Measurements from ENCODE around the gene GGACT. TPM values are rescaled to one million over a fixed set of nuclear protein-coding genes. Genes with fewer than 3 reads are reported as not detected.

GGACT gene
- total and polyA plus RNA-seq, 2 donors, result 3.2 to 3.5 TPM

GRCh38 chr13:100559886-100560285 is 28.7 kb downstream of the GGACT start:
- no peak for DNase-seq (ENCODE audit: extremely low spot score)
- H3K27ac ChIP-seq (ENCODE audit: low read depth), result no peak overlapping the region
- no peaks in the 10 kb centered on the region for H3K4me1 ChIP-seq (ENCODE audit: insufficient read depth)
- H3K4me3 ChIP-seq (ENCODE audit: low read depth, low read length), result no peak overlapping the region
- WGBS, result 91% methylated on average over 8 of the region's 8 CpGs
- H3K36me3 ChIP-seq (ENCODE audit: insufficient read depth), result no peaks in the 10 kb centered on the region

- H3K36me3 ChIP-seq (ENCODE audit: insufficient read depth), result no peaks in the 10 kb centered on the region
- 93% methylated on average over 11 of the region's 11 CpGs for WGBS
- no peak for DNase-seq (ENCODE audit: extremely low spot score)
- no peak overlapping the region for H3K27ac ChIP-seq (ENCODE audit: low read depth)
- no peaks in the 10 kb centered on the region for H3K4me1 ChIP-seq (ENCODE audit: insufficient read depth)
- no peak overlapping the region for H3K4me3 ChIP-seq (ENCODE audit: low read depth, low read length)
Measured at GRCh38 chr13:100552755-100553154, 35.8 kb downstream of the GGACT start.

GRCh38 chr13:100549316-100549715 is 39.3 kb downstream of the GGACT start:
- no peak overlapping the region for H3K27ac ChIP-seq (ENCODE audit: low read depth)
- no peak for DNase-seq (ENCODE audit: extremely low spot score)
- no peak overlapping the region for H3K4me3 ChIP-seq (ENCODE audit: low read depth, low read length)
- 96% methylated on average over 9 of the region's 9 CpGs for WGBS
- no peaks in the 10 kb centered on the region for H3K36me3 ChIP-seq (ENCODE audit: insufficient read depth)
- no peaks in the 10 kb centered on the region for H3K4me1 ChIP-seq (ENCODE audit: insufficient read depth)

- WGBS, result 40% methylated on average over 9 of the region's 9 CpGs
- no peak for DNase-seq (ENCODE audit: extremely low spot score)
- H3K4me1 ChIP-seq (ENCODE audit: insufficient read depth), result no peaks in the 10 kb centered on the region
- H3K4me3 ChIP-seq (ENCODE audit: low read depth, low read length), result no peak overlapping the region
- no peak overlapping the region for H3K27ac ChIP-seq (ENCODE audit: low read depth)
- no peaks in the 10 kb centered on the region for H3K36me3 ChIP-seq (ENCODE audit: insufficient read depth)
Measured at GRCh38 chr13:100547791-100548201, 40.8 kb downstream of the GGACT start.

- no peak overlapping the region for H3K27ac ChIP-seq (ENCODE audit: low read depth)
- DNase-seq (ENCODE audit: extremely low spot score), result no peak
- no peaks in the 10 kb centered on the region for H3K4me1 ChIP-seq (ENCODE audit: insufficient read depth)
Measured at GRCh38 chr13:100546713-100547405, 41.7 kb downstream of the GGACT start.

GRCh38 chr13:100545684-100546061 is 42.9 kb downstream of the GGACT start:
- 95% methylated on average over 4 of the region's 4 CpGs for WGBS
- Histone ChIP-seq H3K36me3 (ENCODE audit: insufficient read depth) (no peaks in the 10 kb centered on the region), H3K4me3 (ENCODE audit: low read depth, low read length) (no peak overlapping the region), H3K4me1 (ENCODE audit: insufficient read depth) (no peaks in the 10 kb centered on the region), H3K27ac (ENCODE audit: low read depth) (no peak overlapping the region)
- DNase-seq (ENCODE audit: extremely low spot score), result no peak

More at GRCh38 chr13:100546713-100547405, 41.7 kb downstream of the GGACT start:
- H3K4me3 ChIP-seq (ENCODE audit: low read depth, low read length), result no peak overlapping the region
- no peaks in the 10 kb centered on the region for H3K36me3 ChIP-seq (ENCODE audit: insufficient read depth)
- WGBS, result 96% methylated on average over 21 of the region's 21 CpGs

GRCh38 chr13:100544866-100545683 is 43.5 kb downstream of the GGACT start:
- WGBS, result 84% methylated on average over 22 of the region's 22 CpGs
- Histone ChIP-seq H3K4me3 (ENCODE audit: low read depth, low read length) (no peak overlapping the region), H3K4me1 (ENCODE audit: insufficient read depth) (no peaks in the 10 kb centered on the region), H3K27ac (ENCODE audit: low read depth) (no peak overlapping the region), H3K36me3 (ENCODE audit: insufficient read depth) (no peaks in the 10 kb centered on the region)
- DNase-seq (ENCODE audit: extremely low spot score), result no peak

GRCh38 chr13:100543872-100544602 is 44.6 kb downstream of the GGACT start:
- WGBS, result 84% methylated on average over 26 of the region's 26 CpGs
- Histone ChIP-seq H3K27ac (ENCODE audit: low read depth) (no peak overlapping the region), H3K4me1 (ENCODE audit: insufficient read depth) (no peaks in the 10 kb centered on the region), H3K36me3 (ENCODE audit: insufficient read depth) (no peaks in the 10 kb centered on the region), H3K4me3 (ENCODE audit: low read depth, low read length) (no peak overlapping the region)
- no peak for DNase-seq (ENCODE audit: extremely low spot score)

- 66% methylated on average over 8 of the region's 8 CpGs for WGBS
- no peak overlapping the region for H3K27ac ChIP-seq (ENCODE audit: low read depth)
- H3K4me3 ChIP-seq (ENCODE audit: low read depth, low read length), result no peak overlapping the region
- no peaks in the 10 kb centered on the region for H3K4me1 ChIP-seq (ENCODE audit: insufficient read depth)
- H3K36me3 ChIP-seq (ENCODE audit: insufficient read depth), result no peaks in the 10 kb centered on the region
- DNase-seq (ENCODE audit: extremely low spot score), result no peak
Measured at GRCh38 chr13:100542826-100543156, 45.8 kb downstream of the GGACT start.

GRCh38 chr13:100541897-100542825 is 46.4 kb downstream of the GGACT start:
- H3K27ac ChIP-seq (ENCODE audit: low read depth), result no peak overlapping the region
- no peak overlapping the region for H3K4me3 ChIP-seq (ENCODE audit: low read depth, low read length)
- no peak for DNase-seq (ENCODE audit: extremely low spot score)
- 89% methylated on average over 18 of the region's 18 CpGs for WGBS
- no peaks in the 10 kb centered on the region for H3K4me1 ChIP-seq (ENCODE audit: insufficient read depth)
- no peaks in the 10 kb centered on the region for H3K36me3 ChIP-seq (ENCODE audit: insufficient read depth)

- no peaks in the 10 kb centered on the region for H3K4me1 ChIP-seq (ENCODE audit: insufficient read depth)
- DNase-seq (ENCODE audit: extremely low spot score), result no peak
- no peak overlapping the region for H3K27ac ChIP-seq (ENCODE audit: low read depth)
- 61% methylated on average over 3 of the region's 3 CpGs for WGBS
- H3K4me3 ChIP-seq (ENCODE audit: low read depth, low read length), result no peak overlapping the region
- H3K36me3 ChIP-seq (ENCODE audit: insufficient read depth), result no peaks in the 10 kb centered on the region
Measured at GRCh38 chr13:100540621-100541020, 48.0 kb downstream of the GGACT start.

GRCh38 chr13:100537951-100538462 is 50.6 kb downstream of the GGACT start:
- no peak for DNase-seq (ENCODE audit: extremely low spot score)
- Histone ChIP-seq H3K4me3 (ENCODE audit: low read depth, low read length) (no peak overlapping the region), H3K4me1 (ENCODE audit: insufficient read depth) (no peaks in the 10 kb centered on the region), H3K27ac (ENCODE audit: low read depth) (no peak overlapping the region), H3K36me3 (ENCODE audit: insufficient read depth) (no peaks in the 10 kb centered on the region)
- 97% methylated on average over 5 of the region's 5 CpGs for WGBS

- WGBS, result 97% methylated on average over 9 of the region's 9 CpGs
- Histone ChIP-seq H3K36me3 (ENCODE audit: insufficient read depth) (no peaks in the 10 kb centered on the region), H3K4me3 (ENCODE audit: low read depth, low read length) (no peak overlapping the region), H3K27ac (ENCODE audit: low read depth) (no peak overlapping the region), H3K4me1 (ENCODE audit: insufficient read depth) (no peaks in the 10 kb centered on the region)
- no peak for DNase-seq (ENCODE audit: extremely low spot score)
Measured at GRCh38 chr13:100537486-100537885, 51.1 kb downstream of the GGACT start.
